Upper lobe of left lung (tissue), 6 donors: ENCODE results near the gene KIF26B. TPM values are rescaled to one million over a fixed set of nuclear protein-coding genes. Genes with fewer than 3 reads are reported as not detected.

ENCODE experiments used
- ATAC-seq, 2 donors: fragments of 200-7000 bp; cut with Tn5 transposase; one replicate each; pipeline ENCODE4 v1.9.1; 2022; ENCODE audit warnings: mild to moderate bottlenecking in 2 of 2, moderate library complexity in 2 of 2; ENCODE audit not compliant: low FRiP score in 2 of 2
- DNase-seq, 2 donors: peaks; one replicate each; pipeline ENCODE4 v3.0.0-alpha.2; 2019 to 2020
- H3K27ac ChIP-seq, 4 donors: fragments of 200-600 bp; sonication (generic); one replicate each; pipeline ENCODE4 v1.5.1; 2016 to 2019
- H3K27me3 ChIP-seq, 4 donors: fragments of 200-600 bp; sonication (generic); one replicate each; pipeline ENCODE4 v1.5.1; 2017 to 2019
- H3K36me3 ChIP-seq, 4 donors: fragments of 200-600 bp; sonication (generic); one replicate each; pipeline ENCODE4 v1.5.1; 2016 to 2019
- H3K4me1 ChIP-seq, 4 donors: fragments of 200-600 bp; sonication (generic); one replicate each; pipeline ENCODE4 v1.5.1; 2018 to 2019
- H3K4me3 ChIP-seq, 4 donors: fragments of 200-600 bp; sonication (generic); one replicate each; pipeline ENCODE4 v1.5.1; 2017 to 2019; ENCODE audit warnings: mild to moderate bottlenecking in 2 of 4, moderate library complexity in 1 of 4
- H3K9me3 ChIP-seq, 4 donors: fragments of 200-600 bp; sonication (generic); one replicate each; pipeline ENCODE4 v1.5.1; 2018 to 2019
- CTCF ChIP-seq, 6 experiments: fragments of 450-650 bp in 4 of 6; fragments of 200-600 bp in 2 of 6; sonication (generic) in 2 of 6; IDR thresholded peaks; one replicate each; pipeline ENCODE4 v1.5.1; 2016 to 2019; ENCODE audit warnings: antibody characterized with exemption in 6 of 6
- EP300 ChIP-seq, 4 donors: sonication (generic); formaldehyde crosslinking; IDR thresholded peaks; one replicate each; pipeline ENCODE4 v1.5.1; 2017; ENCODE audit warnings: antibody characterized with exemption in 4 of 4, control low read depth in 2 of 4
- POLR2A ChIP-seq, 4 donors: fragments of 450-650 bp; IDR thresholded peaks; one replicate each; pipeline ENCODE4 v1.5.1; 2016 to 2017; ENCODE audit warnings: antibody characterized with exemption in 4 of 4, mild to moderate bottlenecking in 2 of 4
- POLR2AphosphoS5 ChIP-seq, 2 donors: sonication (generic); formaldehyde crosslinking; IDR thresholded peaks; one replicate each; pipeline ENCODE4 v1.5.1; 2017; ENCODE audit warnings: antibody characterized with exemption in 2 of 2
- WGBS, 2 donors: methylation state at CpG; one replicate each; pipeline ENCODE4 v1.1.5; 2017 to 2018; 5-methylcytosine and 5-hydroxymethylcytosine counted together
- total RNA-seq, 6 donors: library from RNA; depleted of rRNA in 4 of 6; stranded (reverse); fragments of >200 nt in 4 of 6; gene quantifications; one replicate each; pipeline versions ENCODE4 v1.1.0 to v1.2.1, GENCODE V29; 2016 to 2021
- donor health status: DM: no; HTN: no; CAD: no; lungs with moderate emphysema.
- donor health status: DM: no; HTN: yes; CAD: no; lungs with severe emphysema.

Gene KIF26B
- total RNA-seq, 6 donors from 2014 or later: 1.2 to 4.3 (median 2.1) TPM

GRCh38 chr1:245611251-245611650 is 456.5 kb downstream of the KIF26B start:
- H3K4me3 ChIP-seq: no peak overlapping the region
- ATAC-seq (no peak), DNase-seq (no peak)
- 97 to 100% methylated on average over 2 of the region's 2 CpGs for WGBS, 2 donors
- H3K4me1 ChIP-seq: no peaks in the 10 kb centered on the region
- no peaks in the 10 kb centered on the region for H3K36me3 ChIP-seq
- TF ChIP-seq EP300 (IDR thresholded peaks at IDR 0.05) (no peak), POLR2AphosphoS5 (IDR thresholded peaks at IDR 0.05) (no peak), CTCF (IDR thresholded peaks at IDR 0.05) (no peak), POLR2A (IDR thresholded peaks at IDR 0.05) (no peak)
- no peaks in the 10 kb centered on the region for H3K27me3 ChIP-seq
- no peaks in the 10 kb centered on the region for H3K9me3 ChIP-seq
- no peak overlapping the region for H3K27ac ChIP-seq

- no peak overlapping the region for H3K27ac ChIP-seq
- WGBS, 2 donors: 83 to 94% methylated on average over 12 to 13 of the region's 13 CpGs
- ATAC-seq (peak in 1 of 2 donors; percentile 17), DNase-seq (no peak)
- no peaks in the 10 kb centered on the region for H3K9me3 ChIP-seq
- H3K27me3 ChIP-seq: no peaks in the 10 kb centered on the region
- H3K4me1 ChIP-seq: no peaks in the 10 kb centered on the region
- TF ChIP-seq EP300 (IDR thresholded peaks at IDR 0.05) (no peak), POLR2AphosphoS5 (IDR thresholded peaks at IDR 0.05) (no peak), POLR2A (IDR thresholded peaks at IDR 0.05) (no peak), CTCF (IDR thresholded peaks at IDR 0.05) (no peak)
- H3K4me3 ChIP-seq: no peak overlapping the region
- no peaks in the 10 kb centered on the region for H3K36me3 ChIP-seq
Observed at GRCh38 chr1:245614476-245614875, 459.7 kb downstream of the KIF26B start.

- Histone ChIP-seq H3K27ac (no peak overlapping the region), H3K9me3 (no peaks in the 10 kb centered on the region), H3K4me3 (no peak overlapping the region), H3K36me3 (no peaks in the 10 kb centered on the region), H3K4me1 (no peaks in the 10 kb centered on the region), H3K27me3 (no peaks in the 10 kb centered on the region)
- ATAC-seq: no peak
- DNase-seq: no peak
- WGBS, 2 donors: 73 to 78% methylated on average over 4 of the region's 4 CpGs
- TF ChIP-seq CTCF (IDR thresholded peaks at IDR 0.05): no peak
- no peak for TF ChIP-seq EP300 (IDR thresholded peaks at IDR 0.05)
- TF ChIP-seq POLR2A (IDR thresholded peaks at IDR 0.05): no peak
- no peak for TF ChIP-seq POLR2AphosphoS5 (IDR thresholded peaks at IDR 0.05)
Observed at GRCh38 chr1:245615001-245615400, 460.2 kb downstream of the KIF26B start.

- H3K27ac ChIP-seq: no peak overlapping the region
- TF ChIP-seq POLR2AphosphoS5 (IDR thresholded peaks at IDR 0.05) (no peak), EP300 (IDR thresholded peaks at IDR 0.05) (no peak), CTCF (IDR thresholded peaks at IDR 0.05) (no peak), POLR2A (IDR thresholded peaks at IDR 0.05) (no peak)
- ATAC-seq (no peak), DNase-seq (no peak)
- WGBS, 2 donors: 68 to 74% methylated on average over 5 of the region's 5 CpGs
- no peaks in the 10 kb centered on the region for H3K4me1 ChIP-seq
- no peaks in the 10 kb centered on the region for H3K9me3 ChIP-seq
- no peaks in the 10 kb centered on the region for H3K27me3 ChIP-seq
- no peaks in the 10 kb centered on the region for H3K36me3 ChIP-seq
- H3K4me3 ChIP-seq: no peak overlapping the region
Observed at GRCh38 chr1:245621589-245621988, 466.8 kb downstream of the KIF26B start.

GRCh38 chr1:245622332-245623014 is 467.7 kb downstream of the KIF26B start:
- H3K4me3 ChIP-seq: no peak overlapping the region
- TF ChIP-seq CTCF (IDR thresholded peaks at IDR 0.05) (no peak), EP300 (IDR thresholded peaks at IDR 0.05) (no peak), POLR2AphosphoS5 (IDR thresholded peaks at IDR 0.05) (no peak), POLR2A (IDR thresholded peaks at IDR 0.05) (no peak)
- 87 to 94% methylated on average over 18 of the region's 18 CpGs for WGBS, 2 donors
- H3K9me3 ChIP-seq: no peaks in the 10 kb centered on the region
- no peaks in the 10 kb centered on the region for H3K36me3 ChIP-seq
- ATAC-seq: no peak
- no peak for DNase-seq
- no peaks in the 10 kb centered on the region for H3K4me1 ChIP-seq
- no peak overlapping the region for H3K27ac ChIP-seq
- no peaks in the 10 kb centered on the region for H3K27me3 ChIP-seq
